Activated CD4-positive, alpha-beta T cell treated with anti-CD3 and anti-CD28 coated beads for 48 hours (primary cell): ENCODE data around the gene GPR148.
"Not testable (repeated sequence)": the region's sequence is repeated elsewhere in the genome, so short reads cannot be mapped to it uniquely, and the experiment has no call there.

Experiments
- DNase-seq: peaks from one replicate; pipeline ENCODE4 v3.0.0-alpha.2; 2020

GPR148 gene

DNA sequence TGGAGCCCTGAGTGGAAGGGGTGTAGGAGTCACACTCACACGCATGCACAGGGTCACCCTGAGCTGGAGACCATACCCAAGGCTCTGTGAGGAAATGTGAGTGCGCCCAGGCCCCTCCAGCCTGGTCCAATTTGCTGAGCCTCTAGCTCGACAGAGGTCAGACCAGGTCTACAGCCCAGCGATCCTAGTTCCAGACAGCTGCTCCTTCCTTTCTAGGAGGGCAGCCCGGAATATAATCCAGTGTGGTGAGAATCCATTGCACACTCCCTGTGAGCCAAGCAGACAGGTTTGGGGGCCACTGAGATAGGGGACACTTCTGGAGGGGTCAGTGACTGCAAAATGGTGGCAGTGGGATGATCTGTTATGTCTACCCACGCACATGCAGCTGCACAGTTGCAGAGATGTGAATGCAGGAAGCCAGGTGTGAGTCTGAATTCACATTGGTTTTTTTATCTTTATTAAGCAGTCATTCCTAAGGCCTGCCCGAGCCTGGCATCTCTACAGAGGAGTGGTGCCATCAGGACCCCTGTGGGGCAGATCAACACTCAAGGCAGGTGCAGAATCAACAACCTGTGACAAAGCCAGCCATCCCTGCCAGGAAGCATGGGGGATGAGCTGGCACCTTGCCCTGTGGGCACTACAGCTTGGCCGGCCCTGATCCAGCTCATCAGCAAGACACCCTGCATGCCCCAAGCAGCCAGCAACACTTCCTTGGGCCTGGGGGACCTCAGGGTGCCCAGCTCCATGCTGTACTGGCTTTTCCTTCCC is at the start of gene GPR148:
TSS of gene GPR148 (plus strand) at position 522 of the 768 bp plus-strand sequence. CDS start at position 604, 82 bp downstream.
- DNase-seq, result no peak

- DNase-seq, result not testable (repeated sequence)
Observed at GRCh38 chr2:130692041-130692770, 36.7 kb upstream of the GPR148 start.

DNA sequence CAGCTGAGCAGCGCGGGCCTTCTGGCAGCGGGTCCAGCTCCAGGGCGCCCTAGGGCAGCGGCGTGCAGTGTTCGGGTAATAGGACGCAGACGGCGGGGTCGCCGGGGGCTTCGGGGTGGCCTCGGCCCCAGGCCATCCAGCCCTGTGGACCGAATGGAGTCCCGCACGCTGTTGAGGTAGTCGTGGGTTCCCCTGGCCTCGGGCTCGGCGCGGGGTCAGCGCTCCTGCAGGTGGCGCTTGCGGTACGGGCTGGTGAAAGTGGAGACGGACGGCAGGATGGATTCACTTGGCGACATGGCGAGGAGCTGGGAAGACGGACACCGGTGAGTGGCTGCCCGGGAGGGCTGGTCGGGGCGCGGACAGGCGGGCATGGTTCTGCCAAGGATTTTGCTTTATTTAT is 35.4 kb upstream of the GPR148 start:
- peak; percentile 29 for DNase-seq

DNA sequence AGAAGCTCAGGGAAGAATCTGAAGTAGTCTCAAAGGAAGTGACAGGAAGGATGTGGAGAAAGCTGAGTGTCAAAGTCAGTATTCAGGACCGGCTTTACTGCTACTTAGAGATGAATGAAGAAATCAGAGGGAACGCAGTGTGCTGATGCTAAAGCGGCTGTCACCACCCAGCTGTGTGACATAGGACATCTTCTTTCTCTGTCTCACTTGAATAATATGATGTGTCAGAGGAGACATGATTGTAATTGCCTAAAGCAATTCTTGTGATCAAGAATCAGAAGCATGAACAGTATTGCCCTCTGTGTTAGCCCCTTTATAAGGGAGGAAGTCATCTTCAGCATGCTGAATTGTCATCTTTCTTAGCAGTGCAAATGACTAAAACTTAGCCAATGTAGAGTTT is 25.6 kb upstream of the GPR148 start:
- not testable (repeated sequence) for DNase-seq

DNA sequence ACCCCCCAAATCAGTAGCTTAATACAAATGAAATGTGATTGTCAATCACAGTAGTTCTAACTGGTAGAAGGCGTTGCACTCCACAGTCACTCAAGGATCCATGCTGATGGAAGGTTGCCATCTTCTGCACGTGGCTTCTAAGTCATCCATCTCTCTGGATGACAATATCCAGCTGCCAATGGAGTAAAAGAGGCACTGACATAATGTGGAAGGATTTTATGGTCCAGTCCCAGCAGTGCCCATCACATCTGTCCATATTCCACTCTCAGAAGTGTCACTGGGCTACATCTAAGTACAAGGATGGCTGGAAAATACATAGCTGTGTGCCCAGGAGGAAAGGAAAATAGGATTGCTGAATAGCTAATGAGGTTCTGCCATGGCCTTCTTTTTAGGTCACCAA is 14.1 kb upstream of the GPR148 start:
- not testable (repeated sequence) for DNase-seq

DNA sequence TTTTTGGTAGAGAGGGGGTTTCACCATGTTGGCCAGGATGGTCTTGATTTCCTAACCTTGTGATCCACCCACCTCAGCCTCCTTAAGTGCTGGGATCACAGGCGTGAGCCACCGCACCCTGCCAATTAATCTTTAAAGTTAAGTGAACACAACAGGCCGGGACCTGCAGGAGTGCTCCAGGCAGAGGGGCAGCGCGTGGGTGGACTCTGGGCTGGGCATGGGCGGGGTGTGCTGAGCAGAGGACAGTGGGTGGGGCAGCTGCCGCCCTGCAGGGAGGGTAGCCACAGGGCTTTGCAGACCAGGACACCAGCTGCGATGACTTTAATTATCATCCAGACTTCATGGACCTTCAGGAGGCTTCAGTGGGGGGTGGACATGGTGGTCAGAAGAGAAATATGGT is 8.8 kb upstream of the GPR148 start:
- no peak for DNase-seq

GRCh38 chr2:130720528-130720927 is 8.3 kb upstream of the GPR148 start:
- DNase-seq, result no peak

DNA sequence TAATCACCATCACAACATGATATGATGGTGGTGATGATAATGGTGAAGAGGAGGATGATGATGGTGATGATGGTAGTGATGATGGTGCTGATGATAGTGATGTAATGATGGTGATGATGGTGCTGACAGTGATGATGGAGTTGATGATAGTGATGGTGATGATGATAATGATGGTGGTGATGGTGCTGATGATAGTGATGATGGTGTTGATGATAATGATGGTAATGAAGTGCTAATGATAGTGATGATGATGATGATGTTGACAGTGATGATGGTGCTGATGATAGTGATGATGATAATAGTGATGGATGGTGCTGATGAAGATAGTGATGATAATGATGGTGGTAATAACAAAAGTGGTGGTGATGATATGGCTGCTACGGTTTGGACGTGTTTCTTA is 4.4 kb upstream of the GPR148 start:
- DNase-seq, result no peak

GRCh38 chr2:130726614-130727180 is 2.2 kb upstream of the GPR148 start:
- DNase-seq, result no peak

GRCh38 chr2:130727286-130727924 is 1.5 kb upstream of the GPR148 start:
- peak; percentile 92 for DNase-seq

DNA sequence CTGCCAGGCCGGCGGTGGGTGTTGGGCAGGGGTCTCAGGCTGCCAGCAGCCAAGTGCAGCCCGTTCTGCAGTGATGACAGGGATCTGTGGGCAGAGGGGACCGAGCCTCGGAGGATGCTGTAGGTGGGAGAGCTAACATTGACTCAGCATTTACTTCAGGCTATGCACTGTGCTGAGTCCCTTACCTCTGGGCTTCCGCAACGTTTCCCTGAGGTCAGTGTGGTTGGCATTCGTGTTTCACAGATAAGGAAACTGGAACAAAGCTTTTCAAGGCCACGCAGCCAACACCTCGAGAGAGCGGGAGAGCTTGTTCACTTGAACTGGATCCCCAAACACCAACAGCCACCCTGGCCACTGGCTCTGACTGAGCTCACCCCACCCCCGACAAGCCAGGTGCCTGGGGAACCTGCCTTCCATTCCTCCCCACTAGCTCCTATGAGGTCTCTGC is 839 bp upstream of the GPR148 start:
- DNase-seq, result peak; percentile 44

GRCh38 chr2:130729322-130730299 is 741 bp downstream of the GPR148 start:
- no peak for DNase-seq

- DNase-seq, result not testable (repeated sequence)
Observed at GRCh38 chr2:130732257-130732656, 3.4 kb downstream of the GPR148 start.

DNA sequence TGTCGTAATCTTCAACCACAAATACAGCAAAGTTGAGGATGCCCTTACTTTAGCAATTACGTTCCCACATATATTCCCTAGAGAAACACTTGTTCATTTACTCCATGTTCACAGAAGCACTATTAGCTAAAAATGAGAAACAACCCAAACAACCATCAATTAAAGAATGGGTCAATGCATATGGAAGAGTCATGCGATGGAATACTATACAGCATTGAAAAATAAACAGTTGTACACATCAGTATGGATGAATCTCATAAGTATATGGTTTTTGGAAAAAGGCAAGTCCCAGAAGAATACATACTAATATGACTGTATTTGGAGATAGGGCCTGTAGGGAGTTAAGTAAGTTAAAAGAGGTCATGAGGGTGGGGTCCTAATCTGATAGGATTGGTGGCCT is 6.3 kb downstream of the GPR148 start:
- DNase-seq, result no peak

GRCh38 chr2:130736487-130736886 is 7.6 kb downstream of the GPR148 start:
- DNase-seq, result no peak

DNA sequence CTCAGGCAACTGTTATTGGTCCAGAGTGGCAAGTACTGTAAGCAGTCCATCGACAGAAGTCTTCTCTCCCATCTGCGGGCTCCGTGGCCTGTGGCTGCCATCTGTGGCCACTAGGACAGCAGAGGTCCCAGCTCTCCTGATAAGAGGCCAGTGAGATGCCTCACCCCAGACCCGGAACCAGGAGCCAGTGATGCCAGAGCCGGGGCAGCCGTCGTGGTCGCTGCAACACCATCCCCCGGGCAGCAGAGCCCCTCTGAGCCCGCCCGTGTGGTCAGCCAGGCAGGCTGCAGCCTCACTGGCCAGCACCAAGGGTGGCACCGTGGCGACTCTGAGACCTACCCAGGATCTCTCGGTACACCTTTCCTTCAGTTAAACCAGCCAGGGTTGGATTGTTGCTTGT is 8.7 kb downstream of the GPR148 start:
- no peak for DNase-seq

DNA sequence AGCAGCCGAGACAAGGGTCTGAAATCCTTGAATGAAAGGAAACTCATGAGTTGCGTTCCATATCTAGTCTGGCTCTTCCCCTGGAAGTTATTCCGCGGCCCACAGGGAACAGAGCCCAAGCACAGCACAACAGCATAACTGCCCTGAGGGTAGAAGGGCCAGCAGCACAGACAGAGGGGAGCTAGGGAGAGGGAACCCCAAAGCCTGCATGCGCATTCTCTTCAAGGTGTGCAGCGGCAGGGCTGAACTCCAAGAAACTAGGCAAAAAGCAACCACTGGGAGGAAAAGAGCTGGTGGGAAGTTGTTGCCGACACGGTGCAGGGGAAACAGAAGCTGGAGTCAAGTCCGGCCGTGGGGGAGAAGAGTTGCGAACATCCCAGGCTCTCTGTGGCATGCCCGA is 11.8 kb downstream of the GPR148 start:
- DNase-seq, result no peak

DNA sequence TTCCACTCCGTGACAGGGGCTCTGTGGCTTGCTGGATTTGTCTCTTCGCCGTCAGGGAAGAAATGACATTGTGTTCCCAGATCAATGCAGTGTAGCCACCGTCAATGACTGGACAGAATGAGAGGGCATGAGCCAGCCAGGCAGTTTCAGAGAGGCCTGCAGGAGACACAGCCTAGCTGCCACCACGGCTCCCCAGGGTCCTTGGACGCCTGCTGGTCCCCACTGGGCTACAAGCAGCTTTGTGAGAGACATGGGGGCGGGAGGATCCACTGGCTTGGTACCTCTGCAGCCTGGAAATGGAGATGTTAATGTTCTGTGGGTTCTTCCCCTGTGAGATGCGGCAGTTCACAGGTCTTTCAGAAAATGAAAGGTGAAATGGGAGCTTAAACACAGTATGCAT is 14.4 kb downstream of the GPR148 start:
- no peak for DNase-seq

DNA sequence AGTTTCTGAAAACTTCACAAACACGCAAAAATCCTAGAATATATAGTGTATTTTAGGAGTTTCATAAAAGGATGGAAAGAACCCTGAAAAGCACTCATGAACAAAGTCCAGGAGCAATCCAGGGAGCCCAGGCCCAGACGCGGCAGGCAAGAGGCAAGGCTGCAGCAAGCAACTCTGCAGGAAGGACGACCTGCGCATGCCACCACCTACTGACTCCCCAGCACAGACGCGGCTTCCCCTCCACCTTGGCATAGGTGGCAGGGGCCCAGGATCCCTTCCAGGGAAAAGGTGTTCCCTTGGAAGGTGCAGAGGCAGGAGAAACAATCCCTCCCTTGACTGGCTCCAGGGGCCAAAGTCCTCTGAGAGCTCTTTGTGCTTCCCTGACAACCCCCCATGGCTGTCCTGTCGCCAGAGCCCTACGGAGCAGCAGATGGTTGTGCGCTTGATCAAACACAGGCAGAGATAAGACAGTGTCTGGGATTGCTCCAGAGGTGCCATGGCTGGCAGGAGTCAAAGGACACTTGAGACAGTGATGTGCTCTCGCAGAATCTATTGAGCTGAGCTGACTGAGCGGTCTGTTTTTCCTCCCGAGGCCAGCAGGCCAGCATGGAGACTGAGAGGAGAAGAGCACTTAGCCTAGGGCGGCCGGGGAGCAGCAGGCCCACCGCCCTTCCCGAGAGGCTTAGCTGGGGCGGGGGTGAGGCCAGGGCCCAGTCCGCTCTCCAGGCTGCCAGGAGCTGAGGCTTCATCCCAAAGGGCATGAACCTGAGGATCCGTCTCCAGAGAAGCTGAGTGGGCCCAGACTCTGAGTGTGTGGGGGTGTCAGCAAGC is 15.6 kb downstream of the GPR148 start:
- DNase-seq, result no peak

- no peak for DNase-seq
Observed at GRCh38 chr2:130749078-130749477, 20.2 kb downstream of the GPR148 start.

- DNase-seq, result no peak
Observed at GRCh38 chr2:130749641-130750040, 20.8 kb downstream of the GPR148 start.
